WTC11 (cell line): ENCODE data around the gene MPST. TPM values are rescaled to one million over a fixed set of nuclear protein-coding genes. Genes with fewer than 3 reads are reported as not detected.

Source experiments
- ATAC-seq: fragments of 200-7000 bp; cut with Tn5 transposase; 2 replicates; pipeline ENCODE4 v1.10.0; 2021; ENCODE audit warnings: mild to moderate bottlenecking, moderate library complexity
- Bru-seq: library from RNA; stranded (reverse); fragments of 400-500 nt; gene quantifications from one replicate; lab custom pipeline; 2021; lab: Mats Ljungman, UMichigan
- CTCF ChIA-PET: fragments of 300-600 bp; sonication (Branson Sonifier 250); formaldehyde crosslinking; loops from one replicate; lab custom pipeline; 2021; ENCODE audit warnings: antibody characterized with exemption; lab: Charles Lee
- POLR2A ChIA-PET: fragments of 350-600 bp; sonication (Branson Sonifier 250); formaldehyde crosslinking; loops from one replicate; lab custom pipeline; 2021; ENCODE audit warnings: antibody characterized with exemption; lab: Charles Lee
- DNase-seq: peaks from one replicate; pipeline ENCODE4 v3.0.0; 2021; ENCODE audit warnings: low spot score
- H3K27ac Mint-ChIP-seq: 2 replicates; pipeline ENCODE4 v1.8.0; 2021; ENCODE audit warnings: mixed read lengths
- H3K27me3 Mint-ChIP-seq: 2 replicates; pipeline ENCODE4 v1.8.0; 2021; ENCODE audit warnings: low read depth, mild to moderate bottlenecking, moderate library complexity, mixed read lengths
- H3K36me3 Mint-ChIP-seq: 2 replicates; pipeline ENCODE4 v1.8.0; 2021; ENCODE audit warnings: mixed read lengths
- H3K4me1 Mint-ChIP-seq: 2 replicates; pipeline ENCODE4 v1.8.0; 2022; ENCODE audit warnings: mixed read lengths
- H3K4me3 Mint-ChIP-seq: 2 replicates; pipeline ENCODE4 v1.8.0; 2021; ENCODE audit warnings: mild to moderate bottlenecking, moderate library complexity, mixed read lengths
- H3K9me3 Mint-ChIP-seq: 2 replicates; pipeline ENCODE4 v1.8.0; 2021; ENCODE audit warnings: mixed read lengths
- ATF1 ChIP-seq: sonication (generic); formaldehyde crosslinking; IDR thresholded peaks from 2 replicates; pipeline ENCODE4 v1.8.1; 2023; ENCODE audit warnings: mild to moderate bottlenecking, moderate library complexity, missing genetic modification reagents
- ATF2 ChIP-seq: sonication (generic); formaldehyde crosslinking; IDR thresholded peaks from 2 replicates; pipeline ENCODE4 v1.8.1; 2022; ENCODE audit warnings: low read depth, missing genetic modification reagents, borderline replicate concordance
- CBFB ChIP-seq: sonication (generic); formaldehyde crosslinking; IDR thresholded peaks from 2 replicates; pipeline ENCODE4 v1.8.1; 2022; ENCODE audit warnings: mild to moderate bottlenecking, low read depth, missing genetic modification reagents
- CREM ChIP-seq: sonication (generic); formaldehyde crosslinking; IDR thresholded peaks from 2 replicates; pipeline ENCODE4 v1.8.1; 2022; ENCODE audit warnings: mild to moderate bottlenecking, missing genetic modification reagents, moderate library complexity
- E2F4 ChIP-seq: sonication (generic); formaldehyde crosslinking; IDR thresholded peaks from 2 replicates; pipeline ENCODE4 v1.8.1; 2022; ENCODE audit warnings: low read depth, mild to moderate bottlenecking, moderate library complexity, missing genetic modification reagents, borderline replicate concordance
- EMX1 ChIP-seq: fragments of 250-450 bp; sonication (Bioruptor Pico); IDR thresholded peaks from 2 replicates; pipeline ENCODE4 v1.8.0; 2021; ENCODE audit warnings: mild to moderate bottlenecking
- ETV6 ChIP-seq: sonication (generic); formaldehyde crosslinking; IDR thresholded peaks from 2 replicates; pipeline ENCODE4 v1.8.1; 2022; ENCODE audit warnings: mild to moderate bottlenecking, missing genetic modification reagents
- FOXK1 ChIP-seq: sonication (generic); formaldehyde crosslinking; IDR thresholded peaks from 2 replicates; pipeline ENCODE4 v1.8.0; 2022; ENCODE audit warnings: mild to moderate bottlenecking, moderate library complexity, missing genetic modification reagents
- FOXP1 ChIP-seq: sonication (generic); formaldehyde crosslinking; IDR thresholded peaks from 2 replicates; pipeline ENCODE4 v1.8.0; 2022; ENCODE audit warnings: missing genetic modification reagents, mild to moderate bottlenecking, moderate library complexity, borderline replicate concordance
- FOXP4 ChIP-seq: sonication (generic); formaldehyde crosslinking; IDR thresholded peaks from 2 replicates; pipeline ENCODE4 v1.8.0; 2022; ENCODE audit warnings: mild to moderate bottlenecking, missing genetic modification reagents
- GABPB1 ChIP-seq: sonication (generic); formaldehyde crosslinking; IDR thresholded peaks from 2 replicates; pipeline ENCODE4 v1.8.1; 2023; ENCODE audit warnings: mild to moderate bottlenecking, missing genetic modification reagents
- IRF1 ChIP-seq: sonication (generic); formaldehyde crosslinking; IDR thresholded peaks from 2 replicates; pipeline ENCODE4 v1.8.0; 2023; ENCODE audit warnings: missing genetic modification reagents
- IRF2 ChIP-seq: sonication (generic); formaldehyde crosslinking; IDR thresholded peaks from 2 replicates; pipeline ENCODE4 v1.8.0; 2022; ENCODE audit warnings: low read depth, missing genetic modification reagents, borderline replicate concordance
- JUN ChIP-seq: sonication (generic); formaldehyde crosslinking; IDR thresholded peaks from 2 replicates; pipeline ENCODE4 v1.8.0; 2023; ENCODE audit warnings: mild to moderate bottlenecking, missing genetic modification reagents
- MYBL2 ChIP-seq: sonication (generic); formaldehyde crosslinking; IDR thresholded peaks from 2 replicates; pipeline ENCODE4 v1.8.1; 2023; ENCODE audit warnings: mild to moderate bottlenecking, moderate library complexity, missing genetic modification reagents
- NFATC4 ChIP-seq: fragments of 250-450 bp; sonication (Bioruptor Pico); IDR thresholded peaks from 2 replicates; pipeline ENCODE4 v1.9.0; 2021; ENCODE audit warnings: mild to moderate bottlenecking
- NR1H2 ChIP-seq: sonication (generic); formaldehyde crosslinking; IDR thresholded peaks from 2 replicates; pipeline ENCODE4 v1.9.0; 2021; ENCODE audit warnings: mild to moderate bottlenecking, moderate library complexity, missing genetic modification reagents
- NR2C2 ChIP-seq: sonication (generic); formaldehyde crosslinking; IDR thresholded peaks from 2 replicates; pipeline ENCODE4 v1.8.0; 2022; ENCODE audit warnings: mild to moderate bottlenecking, missing genetic modification reagents
- RELA ChIP-seq: sonication (generic); formaldehyde crosslinking; IDR thresholded peaks from 2 replicates; pipeline ENCODE4 v1.8.1; 2022; ENCODE audit warnings: missing genetic modification reagents, mild to moderate bottlenecking, borderline replicate concordance
- SP1 ChIP-seq: sonication (generic); formaldehyde crosslinking; conservative IDR thresholded peaks from 2 replicates; pipeline ENCODE4 v1.8.1; 2022; ENCODE audit warnings: missing genetic modification reagents
- TP53 ChIP-seq: sonication (generic); formaldehyde crosslinking; IDR thresholded peaks from 2 replicates; pipeline ENCODE4 v1.8.1; 2023; ENCODE audit warnings: mild to moderate bottlenecking, missing genetic modification reagents
- ZMAT4 ChIP-seq: fragments of 250-450 bp; sonication (Bioruptor Pico); IDR thresholded peaks from 2 replicates; pipeline ENCODE4 v1.9.0; 2021; ENCODE audit warnings: mild to moderate bottlenecking
- ZNF219 ChIP-seq: sonication (generic); formaldehyde crosslinking; IDR thresholded peaks from 2 replicates; pipeline ENCODE4 v1.8.0; 2023; ENCODE audit warnings: missing genetic modification reagents, mild to moderate bottlenecking, borderline replicate concordance
- ZNF232 ChIP-seq: sonication (generic); formaldehyde crosslinking; IDR thresholded peaks from 2 replicates; pipeline ENCODE4 v1.8.0; 2022; ENCODE audit warnings: mild to moderate bottlenecking, missing genetic modification reagents
- ZNF281 ChIP-seq: sonication (generic); formaldehyde crosslinking; IDR thresholded peaks from 2 replicates; pipeline ENCODE4 v1.8.0; 2023; ENCODE audit warnings: mild to moderate bottlenecking, missing genetic modification reagents
- long read RNA-seq, 3 experiments: library from RNA in 1 of 3; library from capped mRNA in 1 of 3; library from polyadenylated mRNA in 1 of 3; unstranded in 2 of 3; stranded (forward) in 1 of 3; transcript quantifications; one replicate each; pipeline ENCODE4 v2.0.0, GENCODE V29; 2021
- total RNA-seq: library from RNA; stranded (reverse); gene quantifications from 3 replicates; pipeline ENCODE4 v1.2.3, GENCODE V29; 2021

The MPST gene
- 86.6 to 101 TPM (median 98.7 TPM) in 3 replicates for total RNA-seq
- percentile 83 among the genes with signal in this experiment for Bru-seq, nascent RNA
- long read RNA-seq, experiment 1, transcript MPST-203 (3 exons, 1,345 nt) = minor isoform, 64 of 354 reads
- long read RNA-seq, experiment 1, transcript MPST-201 (4 exons, 1,504 nt) = minor isoform, 21 of 354 reads
- long read RNA-seq, experiment 1, transcript MPST-206 (3 exons, 1,331 nt) = major isoform, 198 of 354 reads
- long read RNA-seq, experiment 1, partial matches to known transcripts = 26 of 354 reads
- long read RNA-seq, experiment 1, other reads (novel, unspliced or antisense) = 37 of 354 reads
- long read RNA-seq, experiment 2, transcript MPST-201 (4 exons, 1,504 nt) = minor isoform, 5 of 159 reads
- long read RNA-seq, experiment 2, transcript MPST-206 (3 exons, 1,331 nt) = major isoform, 54 of 159 reads
- long read RNA-seq, experiment 2, transcript MPST-203 (3 exons, 1,345 nt) = minor isoform, 6 of 159 reads
- long read RNA-seq, experiment 2, partial matches to known transcripts = 62 of 159 reads
- long read RNA-seq, experiment 2, other reads (novel, unspliced or antisense) = 28 of 159 reads
- long read RNA-seq, experiment 3, partial matches to known transcripts = 0 of 3 reads
- long read RNA-seq, experiment 3, other reads (novel, unspliced or antisense) = 3 of 3 reads

GRCh38 chr22:37019309-37020191 is at the start of gene MPST, which contains the start of gene TST:
MPST (plus strand) TSS chr22:37019742; CDS start chr22:37019837, 95 bp downstream.
TST (minus strand) TSS chr22:37019447; CDS start chr22:37018732, 715 bp downstream.
- ChIA-PET POLR2A (interaction anchor here (0.9 to 1.8 kb wide), 3 partner anchors 11 to 144 kb away, joined by 3 to 5 read pairs (median 3); no protein-coding TSS in a partner anchor), CTCF (interaction anchor here (0.5 to 5.1 kb wide), 20 partner anchors 11 to 275 kb away, joined by 3 to 38 read pairs (median 5); partner anchors contain the start of gene KCTD17)
- Mint-ChIP-seq H3K27me3 (no peaks in the 10 kb centered on the region), H3K4me1 (peaks cover 31% of the 10 kb centered on the region), H3K4me3 (peak within 1 kb of the TSS; percentile 89), H3K27ac (peak within 1 kb of the TSS; percentile 87; the same call in 1 of the 2 replicates), H3K9me3 (no peaks in the 10 kb centered on the region), H3K36me3 (no peaks in the 10 kb centered on the region; the same call in 1 of the 2 replicates)
- ATAC-seq (peak; percentile 75), DNase-seq (peak; percentile 65)
- TF ChIP-seq FOXP1 (CRISPR knock-in tag) (peak; percentile 61; the same call in 1 of the 2 replicates), JUN (no peak), NR1H2 (CRISPR knock-in tag) (no peak), EMX1 (no peak), ZNF219 (no peak), IRF2 (no peak), ZNF232 (CRISPR knock-in tag) (no peak; the same call in 1 of the 2 replicates), ZNF281 (no peak), IRF1 (CRISPR knock-in tag) (no peak), CBFB (CRISPR knock-in tag) (no peak), CREM (CRISPR knock-in tag) (0 out of 2 replicates have a peak, but pooled peaks have one; percentile 14), ETV6 (no peak), TP53 (CRISPR knock-in tag) (no peak), FOXK1 (CRISPR knock-in tag) (no peak), MYBL2 (CRISPR knock-in tag) (no peak), RELA (no peak), E2F4 (CRISPR knock-in tag) (no peak), NR2C2 (CRISPR knock-in tag) (no peak), SP1 (CRISPR knock-in tag) (peak; percentile 58), ATF2 (CRISPR knock-in tag) (no peak), GABPB1 (0 out of 2 replicates have a peak, but pooled peaks have one; percentile 15), NFATC4 (no peak), ZMAT4 (CRISPR knock-in tag) (no peak), ATF1 (CRISPR knock-in tag) (no peak), FOXP4 (0 out of 2 replicates have a peak, but pooled peaks have one; percentile 26)
